Body of pancreas (tissue), 4 donors: ENCODE measurements around the gene C1QC.

ENCODE experiments used
- CTCF ChIP-seq, 7 experiments: fragments of 450-650 bp in 4 of 7; fragments of 200-600 bp in 3 of 7; sonication (generic) in 3 of 7; IDR thresholded peaks; one replicate each; pipeline ENCODE4 v1.5.1; 2016 to 2019; ENCODE audit warnings: antibody characterized with exemption in 7 of 7
- POLR2A ChIP-seq, 3 donors: fragments of 450-650 bp; IDR thresholded peaks; one replicate each; pipeline ENCODE4 v1.6.1; 2016; ENCODE audit warnings: antibody characterized with exemption in 3 of 3, mild to moderate bottlenecking in 2 of 3

- TF ChIP-seq CTCF (IDR thresholded peaks at IDR 0.05): no peak
- TF ChIP-seq POLR2A (IDR thresholded peaks at IDR 0.05): no peak
These were observed 11.3 kb downstream of the C1QC start for GRCh38 chr1:22654692-22655091.
